ENCODE results near the gene SULF2.

Gene SULF2

GRCh38 chr20:47687095-47687987 is 97.9 kb downstream of the SULF2 start:
- no peak for DNase-seq (ENCODE audit: low read depth in 2 of 3, low spot score in 1 of 3)

GRCh38 chr20:47686545-47686944 is 98.7 kb downstream of the SULF2 start:
- no peak for DNase-seq (ENCODE audit: low read depth in 2 of 3, low spot score in 1 of 3)

DNA sequence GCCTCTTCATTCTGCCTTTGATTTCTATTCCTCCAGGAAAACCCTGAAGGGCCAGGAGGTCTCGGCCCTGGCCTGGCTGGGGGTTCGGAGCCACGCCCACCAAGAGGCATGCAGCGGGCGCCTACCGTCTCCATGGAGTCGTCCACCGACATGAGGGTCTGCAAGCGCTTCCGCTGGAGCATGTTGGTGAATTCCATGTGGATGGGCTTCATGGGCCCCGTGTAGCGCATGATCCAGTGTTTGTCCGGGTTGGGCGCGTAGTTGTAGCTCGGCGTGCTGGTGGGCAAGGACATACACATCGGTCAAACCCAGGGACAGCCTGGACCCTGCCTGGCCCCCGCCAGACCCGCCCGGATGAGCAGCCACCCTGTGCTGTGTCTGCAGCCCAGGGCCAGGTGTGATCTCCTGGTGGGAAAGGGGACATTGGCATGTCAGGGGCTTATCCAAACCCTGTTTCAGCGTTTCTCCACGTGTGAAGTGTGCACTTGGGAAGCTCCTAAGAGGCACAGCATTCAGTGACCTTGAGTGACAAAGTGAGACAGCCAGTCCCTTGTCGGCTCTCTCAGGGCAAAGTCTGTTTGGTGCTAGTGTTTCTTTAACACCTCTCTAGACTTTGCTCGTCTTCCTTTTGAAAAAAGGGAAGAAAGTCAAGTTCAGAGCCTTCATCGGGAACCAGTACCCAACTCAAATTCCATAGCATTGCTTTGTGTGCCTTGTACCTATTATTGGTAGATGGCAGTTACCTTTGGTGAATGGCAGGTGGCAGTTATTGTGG is 100.8 kb downstream of the SULF2 start:
- DNase-seq (ENCODE audit: low read depth in 2 of 3, low spot score in 1 of 3) = no peak

- DNase-seq (ENCODE audit: low read depth in 2 of 3, low spot score in 1 of 3) = no peak
These were observed 102.4 kb downstream of the SULF2 start for GRCh38 chr20:47682916-47683315.

- no peak for DNase-seq (ENCODE audit: low read depth in 2 of 3, low spot score in 1 of 3)
These were observed 103.1 kb downstream of the SULF2 start for GRCh38 chr20:47682028-47682783.

- DNase-seq (ENCODE audit: low read depth in 2 of 3, low spot score in 1 of 3) = no peak
These were observed 104.3 kb downstream of the SULF2 start for GRCh38 chr20:47680804-47681529.

GRCh38 chr20:47679462-47679861 is 105.8 kb downstream of the SULF2 start:
- DNase-seq (ENCODE audit: low read depth in 2 of 3, low spot score in 1 of 3) = no peak

- DNase-seq (ENCODE audit: low read depth in 2 of 3, low spot score in 1 of 3) = no peak
These were observed 106.7 kb downstream of the SULF2 start for GRCh38 chr20:47678536-47678935.

GRCh38 chr20:47677635-47678453 is 107.4 kb downstream of the SULF2 start:
- peak; percentile 39 to 54 (median 49) for DNase-seq (ENCODE audit: low read depth in 2 of 3, low spot score in 1 of 3)

DNA sequence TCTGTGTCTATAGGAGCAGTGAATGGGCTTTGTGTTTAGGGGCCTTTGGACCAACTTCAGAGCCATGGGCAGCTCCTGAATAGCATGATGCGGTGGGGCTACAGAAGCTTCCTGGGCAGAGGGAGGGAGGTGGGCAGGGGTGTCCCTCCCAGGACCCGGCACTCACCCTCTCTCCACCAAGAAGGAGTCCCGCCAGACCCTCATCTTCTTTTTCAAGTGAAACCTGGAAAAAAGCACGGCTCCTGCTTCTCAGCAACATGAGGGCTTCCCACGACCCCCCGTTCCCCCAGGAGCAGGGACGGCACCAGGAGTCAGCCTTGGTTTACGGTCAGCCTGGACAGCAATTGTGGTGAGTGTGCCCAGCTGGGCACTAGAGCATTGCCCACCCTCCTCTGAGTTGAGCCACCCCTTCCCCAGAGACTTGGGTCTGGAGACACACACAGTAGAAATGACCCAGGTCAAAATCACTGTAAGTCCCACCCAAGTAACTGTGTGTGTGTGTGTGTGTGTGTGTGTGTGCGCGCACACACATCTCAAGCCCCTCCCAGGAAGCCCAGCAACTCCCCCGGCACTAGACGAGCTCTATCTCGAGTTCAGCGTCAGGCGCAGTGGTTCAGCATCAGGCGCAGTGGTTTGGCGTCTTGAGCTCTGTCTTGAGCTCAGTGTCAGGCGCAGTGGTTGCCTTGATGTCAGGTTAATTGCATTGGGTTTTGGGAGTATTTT is 108.2 kb downstream of the SULF2 start:
- DNase-seq (ENCODE audit: low read depth in 2 of 3, low spot score in 1 of 3) = no peak

GRCh38 chr20:47676219-47676721 is 109.0 kb downstream of the SULF2 start:
- DNase-seq (ENCODE audit: low read depth in 2 of 3, low spot score in 1 of 3) = no peak

- no peak for DNase-seq (ENCODE audit: low read depth in 2 of 3, low spot score in 1 of 3)
These were observed 109.8 kb downstream of the SULF2 start for GRCh38 chr20:47675190-47676142.

GRCh38 chr20:47674686-47675085 is 110.6 kb downstream of the SULF2 start:
- no peak for DNase-seq (ENCODE audit: low read depth in 2 of 3, low spot score in 1 of 3)

DNA sequence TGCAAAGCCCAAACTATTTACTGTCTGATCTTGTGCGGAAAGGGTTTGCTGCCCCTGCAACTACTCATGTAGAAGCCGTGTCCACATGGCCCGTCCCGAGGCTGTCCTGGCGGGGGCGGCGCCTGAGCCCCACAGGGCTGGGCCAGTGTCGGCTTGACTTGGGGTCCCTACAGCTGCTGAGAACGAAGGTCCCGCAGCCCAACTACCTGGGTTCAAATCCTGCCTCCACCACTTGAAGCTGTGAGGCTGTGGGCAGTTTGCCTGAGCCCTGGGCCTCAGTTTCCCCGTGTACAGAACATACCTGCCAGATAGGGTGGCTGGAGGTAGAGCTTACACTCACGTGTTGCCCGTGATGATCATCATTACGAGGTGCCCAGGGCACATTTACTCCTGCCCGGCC is 111.1 kb downstream of the SULF2 start:
- no peak for DNase-seq (ENCODE audit: low read depth in 2 of 3, low spot score in 1 of 3)

DNA sequence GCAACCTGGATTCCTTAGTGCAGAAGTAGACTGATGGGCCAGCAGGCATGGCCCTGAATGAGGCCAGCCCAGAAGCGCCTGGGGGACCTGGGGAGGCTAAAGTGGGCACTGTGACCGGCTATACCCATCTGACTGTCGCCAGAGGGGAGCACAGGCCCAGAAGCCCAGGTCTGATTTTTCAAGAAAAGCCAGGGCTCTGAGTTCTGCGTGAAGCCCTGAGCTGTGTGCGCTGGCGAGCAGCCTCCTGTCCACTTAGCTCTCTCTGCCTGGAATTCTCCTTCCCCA is 111.7 kb downstream of the SULF2 start:
- no peak for DNase-seq (ENCODE audit: low read depth in 2 of 3, low spot score in 1 of 3)

DNA sequence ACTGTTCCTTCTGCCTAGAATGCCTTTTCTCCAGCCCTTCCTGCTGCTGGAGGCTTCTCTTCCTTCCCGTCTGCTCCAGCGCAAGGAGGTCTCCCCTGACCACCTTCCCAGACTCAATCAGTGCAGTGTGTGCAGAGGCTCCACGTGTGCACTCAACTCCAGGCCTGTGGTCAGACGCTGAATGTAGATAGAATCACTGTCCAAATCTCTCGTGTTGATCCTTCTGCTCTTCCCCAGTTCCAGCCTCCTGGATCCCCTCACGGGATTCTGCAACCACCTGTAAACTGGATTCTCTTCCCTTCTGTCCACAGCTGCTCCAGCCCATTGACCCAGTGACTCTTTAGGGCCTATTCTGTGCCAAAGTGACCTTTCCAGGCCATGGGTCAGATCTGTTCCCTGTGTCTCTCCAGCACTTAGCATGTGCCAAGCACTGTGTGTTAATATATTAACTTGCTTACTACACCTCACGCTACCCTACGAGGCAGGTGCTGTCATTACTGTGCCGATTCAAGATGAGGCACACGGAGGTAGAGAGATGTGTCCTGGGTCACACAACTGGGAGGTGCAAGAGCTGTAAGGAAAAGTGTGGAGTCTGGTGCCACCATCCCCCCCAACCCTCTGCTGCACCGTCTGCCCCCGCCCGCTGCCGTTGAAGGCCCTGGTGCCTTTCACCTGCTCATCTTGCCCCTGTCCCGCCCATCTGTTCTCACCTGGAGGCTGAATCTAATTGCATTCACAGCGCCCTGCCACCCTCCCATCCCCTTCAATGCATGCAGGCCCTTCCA is 112.2 kb downstream of the SULF2 start:
- no peak for DNase-seq (ENCODE audit: low read depth in 2 of 3, low spot score in 1 of 3)

- DNase-seq (ENCODE audit: low read depth in 2 of 3, low spot score in 1 of 3) = no peak
These were observed 113.1 kb downstream of the SULF2 start for GRCh38 chr20:47672166-47672565.

Data from stimulated activated CD4-positive, alpha-beta T cell treated with anti-CD3 and anti-CD28 coated beads, Interleukin-12 subunit alpha, Interleukin-12 subunit beta, amount 100 ng/mL, for 48 hours (primary cell).